ENCODE data around the gene TSPAN3. TPM values are rescaled to one million over a fixed set of nuclear protein-coding genes. Genes with fewer than 3 reads are reported as not detected.

The TSPAN3 gene
- total RNA-seq, result 249 and 265 TPM in 2 replicates

GRCh38 chr15:77070495-77071304 is at the start of gene TSPAN3:
Gene TSPAN3 (minus strand): TSS chr15:77071109. CDS start chr15:77070954, 155 bp downstream.

DNA sequence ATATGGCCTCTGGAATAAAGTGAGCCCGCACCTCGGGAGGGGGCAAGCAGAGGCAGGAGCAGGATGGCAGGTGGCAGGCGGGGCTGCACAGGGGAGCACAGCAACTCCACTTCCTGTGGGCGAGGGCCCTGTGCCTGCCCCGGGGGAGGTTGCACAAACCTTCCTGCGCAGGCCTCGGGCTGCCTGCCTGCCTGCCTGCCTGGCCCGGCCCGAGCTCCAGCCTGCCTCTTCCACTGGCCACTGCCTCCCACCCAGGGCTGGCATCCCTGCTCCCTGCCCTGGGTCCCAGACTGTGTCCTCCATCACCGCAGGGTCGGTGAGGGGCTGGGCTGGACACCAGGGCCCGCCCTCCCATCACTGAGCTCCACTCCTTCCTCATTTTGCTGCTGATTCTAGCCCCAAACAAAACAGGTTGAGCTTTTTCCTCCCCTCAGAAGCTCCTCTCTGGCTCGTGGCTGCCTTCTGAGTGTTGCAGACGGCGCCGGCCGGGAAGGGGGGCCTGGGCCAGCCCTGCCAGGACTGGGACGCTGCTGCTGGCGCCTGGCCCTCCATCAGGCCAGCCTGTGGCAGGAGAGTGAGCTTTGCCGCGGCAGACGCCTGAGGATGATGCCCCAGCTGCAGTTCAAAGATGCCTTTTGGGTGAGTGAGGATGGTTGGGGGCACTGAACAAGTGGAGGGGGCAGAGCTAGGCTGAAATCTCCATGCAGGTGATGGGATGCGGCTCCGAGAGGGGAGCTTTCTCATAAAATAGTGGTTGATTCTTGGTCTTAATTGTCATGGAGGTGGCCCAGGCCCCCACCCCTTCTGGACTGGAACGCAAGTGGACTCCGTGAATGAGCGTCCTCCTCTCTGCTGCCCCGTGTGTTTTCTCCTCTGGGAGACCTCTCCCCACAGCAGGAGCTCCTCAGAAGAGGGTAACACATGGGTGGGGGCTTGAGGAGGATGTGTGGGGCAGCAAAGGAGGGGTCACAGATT is 75.7 kb downstream of the TSPAN3 start, which contains the start of gene PSTPIP1:
Gene PSTPIP1 (plus strand): TSS at position 156 of the 975 bp plus-strand sequence. CDS start 448 bp downstream, at position 604.

Other genes starting within 250 kb of the TSPAN3 start
- 5.7 and 6.3 TPM in 2 replicates for gene SCAPER, start 165.8 kb downstream of the TSPAN3 start, total RNA-seq
- gene RCN2, start 139.4 kb downstream of the TSPAN3 start, total RNA-seq, result 39.0 and 60.5 TPM in 2 replicates
- gene PSTPIP1, start 76.0 kb downstream of the TSPAN3 start, total RNA-seq, result 0.25 TPM in 1 of 2 replicates, not detected in the other